HG03280 (cell line): ENCODE results near the gene THSD7B.
"Not testable (repeated sequence)": the region's sequence is repeated elsewhere in the genome, so short reads cannot be mapped to it uniquely, and the experiment has no call there.

Source experiments
- ATAC-seq: cut with Tn5 transposase; IDR thresholded peaks from one replicate; pipeline ENCODE4 v1.9.1; 2021; ENCODE audit warnings: mild to moderate bottlenecking, moderate library complexity; ENCODE audit not compliant: unreplicated experiment

THSD7B gene

GRCh38 chr2:137237055-137237454, 471.7 kb downstream of the THSD7B start:
- no peak for ATAC-seq

DNA sequence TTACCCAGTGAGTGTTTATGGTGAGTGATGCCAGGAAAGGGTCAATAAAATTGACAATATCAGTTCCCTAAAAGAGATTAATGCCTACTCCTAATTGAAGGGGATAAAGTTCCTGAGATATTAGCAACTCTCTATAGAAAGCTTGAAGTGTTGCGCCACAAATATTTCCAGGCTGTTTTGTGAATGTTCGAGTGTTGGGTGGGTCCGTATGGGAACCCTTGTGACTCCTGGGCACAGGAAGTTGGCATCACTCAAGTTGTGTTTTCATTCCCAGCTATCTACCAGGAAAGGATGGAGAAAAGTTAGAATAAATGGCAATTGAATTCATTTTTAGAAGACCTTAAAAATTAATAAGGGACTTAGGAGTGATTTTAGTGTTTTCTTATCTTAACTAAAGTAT, 472.7 kb downstream of the THSD7B start:
- ATAC-seq = no peak

DNA sequence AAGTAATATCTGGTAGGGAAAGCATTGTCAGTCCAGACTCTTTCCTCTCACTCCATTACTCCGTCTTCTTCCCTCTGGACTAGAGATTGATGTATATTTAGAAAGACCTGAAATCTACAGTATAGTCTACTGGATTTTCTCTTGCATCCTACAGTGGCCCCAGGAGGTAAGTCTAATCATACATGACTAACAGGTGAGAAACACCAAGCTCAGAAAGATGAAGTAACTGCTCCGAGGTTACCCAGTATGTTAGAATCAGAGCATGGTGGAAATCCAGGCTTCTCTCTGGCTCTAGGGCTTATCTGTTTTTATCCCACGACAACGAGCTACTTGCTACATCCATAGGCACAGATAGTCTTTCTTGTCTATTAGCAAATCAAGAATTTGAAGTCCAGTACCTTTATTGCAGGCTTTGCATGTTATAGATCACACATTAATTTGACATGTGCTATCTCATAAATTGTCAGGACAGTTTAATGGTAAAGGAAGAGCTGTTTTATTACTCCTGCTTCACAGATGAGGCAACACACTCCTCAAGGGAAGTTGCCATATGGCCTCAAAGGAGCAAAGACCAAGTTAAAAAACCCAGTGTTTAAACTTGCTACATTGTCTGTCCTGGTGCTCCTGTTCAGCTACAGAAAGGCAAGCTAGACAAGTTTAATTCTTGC, 484.3 kb downstream of the THSD7B start:
- no peak for ATAC-seq

DNA sequence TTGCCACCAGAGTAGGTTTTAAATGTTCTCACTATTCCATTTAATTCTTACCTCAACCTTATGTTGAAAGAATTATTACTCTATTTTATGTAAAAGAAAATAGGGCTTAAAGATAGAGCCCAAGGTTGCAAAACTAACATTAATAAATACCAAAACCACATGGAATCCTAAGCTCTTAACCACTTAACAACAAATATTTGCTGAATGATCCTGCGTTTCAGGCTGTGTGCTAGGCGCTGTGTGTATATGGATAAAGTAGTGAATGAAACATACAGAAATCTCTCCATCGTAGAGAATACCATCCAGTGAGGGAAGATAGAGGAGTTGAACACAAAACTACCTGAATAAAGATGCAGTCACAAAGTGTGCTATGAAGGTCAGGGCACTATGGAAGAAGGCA, 485.1 kb downstream of the THSD7B start:
- ATAC-seq = no peak

DNA sequence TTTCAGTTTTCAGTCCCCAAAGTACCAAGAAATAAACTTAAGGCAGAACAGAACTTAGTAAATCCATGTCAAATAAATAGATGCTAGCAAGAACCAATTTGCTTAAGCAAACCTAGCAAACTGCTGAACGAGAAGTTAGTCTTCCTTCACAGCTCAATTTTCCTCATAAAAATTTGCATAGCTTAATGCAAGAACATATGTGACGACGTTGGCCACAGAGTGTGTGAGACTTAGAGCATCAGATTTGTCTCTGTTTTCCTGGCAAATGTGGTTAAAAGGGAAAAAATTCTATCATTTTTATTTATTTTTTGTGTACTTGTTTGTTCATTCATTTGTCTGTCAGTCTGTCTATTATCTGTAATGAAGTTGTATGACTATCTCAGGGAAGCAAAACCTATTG, 485.7 kb downstream of the THSD7B start:
- no peak for ATAC-seq

DNA sequence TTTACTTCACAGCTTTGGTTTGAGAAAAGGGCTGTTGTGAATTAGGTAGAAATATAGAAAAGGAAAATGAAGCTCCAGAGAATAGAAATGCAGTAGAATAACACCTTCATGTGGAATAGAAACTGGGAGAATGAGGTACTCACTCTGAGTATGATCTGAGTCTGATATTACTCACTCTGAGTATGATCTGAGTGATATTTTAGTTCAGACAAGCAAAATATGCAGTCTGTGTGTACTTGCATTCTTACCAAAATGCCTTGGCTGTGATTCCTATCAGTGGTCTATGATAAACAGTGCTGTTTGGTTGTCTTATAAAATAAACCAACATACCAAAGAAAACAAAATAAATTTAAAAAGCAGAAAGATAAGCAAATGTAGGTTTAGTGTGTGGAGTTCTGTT, 487.6 kb downstream of the THSD7B start:
- ATAC-seq = no peak

- no peak for ATAC-seq
These were observed 488.7 kb downstream of the THSD7B start for GRCh38 chr2:137254052-137254451.

- ATAC-seq = no peak
These were observed 490.0 kb downstream of the THSD7B start for GRCh38 chr2:137255345-137255744.

- ATAC-seq = no peak
These were observed 490.6 kb downstream of the THSD7B start for GRCh38 chr2:137255990-137256389.

- ATAC-seq = no peak
These were observed 496.7 kb downstream of the THSD7B start for GRCh38 chr2:137261881-137262585.

DNA sequence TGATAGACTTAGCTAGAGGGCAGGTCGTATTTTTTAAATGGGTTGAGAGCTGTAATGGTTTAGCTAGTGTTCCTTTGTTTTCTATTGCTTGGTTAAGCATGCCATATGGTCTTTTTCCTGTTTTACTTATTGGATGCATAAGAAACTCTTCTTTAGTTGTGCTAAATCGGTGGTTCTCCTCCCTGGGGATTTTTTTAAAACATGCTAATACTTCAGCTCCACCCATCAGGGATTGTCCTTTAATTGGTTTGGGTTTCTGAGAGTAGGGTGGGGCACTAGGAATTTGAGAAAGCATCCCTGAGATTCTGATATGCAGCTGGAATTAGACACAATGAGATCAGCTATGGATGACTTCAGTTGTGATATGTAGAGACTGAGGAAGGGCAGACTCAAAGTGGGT, 497.2 kb downstream of the THSD7B start:
- ATAC-seq = no peak

DNA sequence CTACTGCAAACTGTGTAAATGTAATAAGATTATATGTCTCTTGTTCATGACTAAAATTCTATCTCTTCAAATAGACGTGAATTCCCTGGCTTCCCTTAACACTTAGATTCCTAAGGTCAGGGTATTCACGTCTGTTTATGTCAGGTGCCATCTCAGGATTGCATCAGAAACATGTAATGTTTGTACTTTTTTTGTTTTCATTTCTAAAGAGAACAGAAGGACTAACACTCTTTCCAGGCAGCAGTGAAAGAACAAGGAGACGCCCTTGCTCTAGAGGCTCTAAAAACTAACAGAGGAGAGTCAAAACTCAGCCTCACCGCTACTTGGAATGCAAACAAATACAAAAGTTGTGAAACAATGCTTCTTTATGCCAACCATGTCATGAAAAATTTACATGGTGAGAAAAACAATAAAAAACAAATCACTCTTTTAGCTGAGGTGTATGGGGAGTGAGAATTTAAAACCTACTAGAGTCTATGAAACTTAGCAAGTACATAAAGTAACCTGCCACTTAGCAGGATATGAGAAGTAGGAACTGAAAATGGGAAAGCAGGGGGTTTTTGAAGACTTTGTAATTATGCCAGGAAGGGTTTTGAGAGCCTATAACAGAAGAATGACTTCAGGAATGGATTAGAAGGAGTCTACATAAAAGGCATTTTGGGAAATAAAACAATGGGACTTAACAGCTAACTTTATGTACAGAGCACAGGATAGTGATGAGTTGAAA, 522.7 kb downstream of the THSD7B start:
- ATAC-seq = no peak

DNA sequence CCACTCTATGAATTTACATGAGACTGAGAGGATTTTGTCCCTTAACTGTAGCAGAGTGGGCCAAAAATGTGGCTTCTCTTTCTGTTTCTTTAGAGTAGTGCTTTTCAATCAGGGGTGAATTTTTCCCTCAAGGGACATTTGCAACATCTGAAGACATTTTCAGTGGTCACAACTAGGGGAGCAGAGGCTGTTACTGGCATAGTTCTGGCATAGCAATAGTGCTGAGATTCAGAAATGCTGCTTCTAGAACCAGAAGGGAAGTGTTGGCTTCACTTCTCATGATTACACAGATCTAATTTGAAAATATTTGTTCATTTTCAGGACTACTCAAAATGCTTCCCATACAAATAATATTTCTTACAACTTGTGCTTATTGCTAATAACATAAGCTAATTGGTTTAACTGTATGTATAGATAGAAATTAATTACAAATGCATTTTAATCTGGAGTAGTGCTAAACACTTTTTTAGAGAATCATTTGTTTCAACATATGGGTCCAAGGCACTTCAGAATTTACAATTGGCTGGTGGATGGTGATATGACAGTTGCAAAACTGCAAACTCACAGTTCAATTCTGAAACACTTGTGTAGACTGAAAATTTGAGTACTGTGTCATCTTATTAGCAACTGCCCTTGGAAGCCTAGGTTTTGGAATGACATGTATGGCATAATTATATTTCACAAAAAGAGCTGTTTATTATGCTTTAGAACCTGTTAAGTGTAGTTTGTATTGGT, 526.7 kb downstream of the THSD7B start:
- ATAC-seq = no peak

DNA sequence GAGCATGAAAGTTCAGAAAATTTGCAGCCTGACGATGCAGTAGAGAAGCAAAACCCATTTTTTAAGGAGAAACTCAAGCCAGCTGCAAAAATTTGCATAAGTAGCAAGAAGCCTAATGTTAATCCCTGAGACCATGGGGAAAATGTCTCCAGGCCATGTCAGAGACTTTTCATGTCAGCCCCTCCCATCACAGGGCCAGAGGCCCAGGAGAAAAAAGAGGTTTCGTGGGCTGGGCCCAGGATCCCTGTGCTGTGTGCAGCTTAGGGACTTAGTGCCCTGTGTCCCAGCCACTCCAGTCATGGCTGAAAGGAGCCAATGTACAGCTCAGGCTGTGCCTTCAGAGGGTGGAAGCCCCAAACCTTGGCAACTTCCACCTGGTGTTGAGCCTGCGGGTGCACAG, 533.0 kb downstream of the THSD7B start:
- ATAC-seq = no peak

GRCh38 chr2:137300987-137301386, 535.6 kb downstream of the THSD7B start:
- ATAC-seq = no peak

- ATAC-seq = no peak
These were observed 537.6 kb downstream of the THSD7B start for GRCh38 chr2:137302957-137303356.

DNA sequence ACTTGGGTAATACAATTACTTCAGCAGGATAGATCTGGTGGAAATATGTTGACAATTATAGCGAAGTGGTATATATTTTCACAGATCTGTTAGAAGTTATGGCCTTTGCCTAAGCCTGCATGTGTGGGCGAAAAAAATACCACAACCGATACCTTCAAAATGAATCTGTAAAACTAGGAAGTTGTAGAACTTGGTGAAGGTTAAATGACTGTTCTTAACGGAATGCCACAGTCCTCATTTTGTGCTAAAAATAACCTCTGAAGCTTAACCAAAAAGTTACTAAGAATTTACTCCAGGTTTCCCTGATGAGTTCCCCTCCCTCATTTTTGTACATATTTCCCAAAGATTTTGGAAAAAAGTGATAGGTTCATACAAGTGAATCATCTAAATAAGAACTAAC, 550.7 kb downstream of the THSD7B start:
- ATAC-seq = no peak

GRCh38 chr2:137321566-137321965, 556.2 kb downstream of the THSD7B start:
- no peak for ATAC-seq

- ATAC-seq = not testable (repeated sequence)
These were observed 566.2 kb downstream of the THSD7B start for GRCh38 chr2:137331562-137331961.

GRCh38 chr2:137333386-137334165, 568.2 kb downstream of the THSD7B start:
- no peak for ATAC-seq

GRCh38 chr2:137336067-137336466, 570.7 kb downstream of the THSD7B start:
- ATAC-seq = no peak
